PC-9 (cell line): Measurements from ENCODE around the gene UBE2H. TPM values are rescaled to one million over a fixed set of nuclear protein-coding genes. Genes with fewer than 3 reads are reported as not detected.
A peak's percentile ranks its signal among the peaks of the same experiment; 100 is the strongest.

Source experiments
- BruUV-seq: library from RNA; stranded (reverse); fragments of 400-500 nt; replicated peaks from 2 replicates; lab custom pipeline; 2021; lab: Mats Ljungman, UMichigan
- CTCF ChIA-PET: fragments of 300-600 bp; sonication (Branson Sonifier 250); formaldehyde crosslinking; loops from one replicate; lab custom pipeline; 2022; ENCODE audit warnings: antibody characterized with exemption; lab: Charles Lee
- POLR2A ChIA-PET: fragments of 300-600 bp; sonication (Branson Sonifier 250); formaldehyde crosslinking; loops from one replicate; lab custom pipeline; 2022; ENCODE audit warnings: antibody characterized with exemption; ENCODE audit not compliant: unreplicated experiment; lab: Charles Lee
- DNase-seq, 2 experiments: peaks; one replicate each; pipeline versions ENCODE4 v3.0.0 to v3.0.0-alpha.2; 2015 to 2022; ENCODE audit warnings: mixed read lengths in 1 of 2
- H2AFZ ChIP-seq: fragments of 200-600 bp; sonication (generic); 2 replicates; pipeline ENCODE4 v1.8.1; 2017; ENCODE audit warnings: antibody characterized with exemption
- H3F3A ChIP-seq: fragments of 200-600 bp; sonication (generic); 2 replicates; pipeline ENCODE4 v1.8.1; 2017; ENCODE audit warnings: antibody characterized with exemption, mild to moderate bottlenecking, low read depth; ENCODE audit not compliant: insufficient read depth
- H3K27ac ChIP-seq: fragments of 200-600 bp; sonication (generic); 2 replicates; pipeline ENCODE4 v1.6.1; 2016; ENCODE audit warnings: mixed run types
- H3K27me3 ChIP-seq: fragments of 200-600 bp; sonication (generic); 2 replicates; pipeline ENCODE4 v1.6.1; 2016; ENCODE audit warnings: low read depth, mixed run types; ENCODE audit not compliant: insufficient read depth
- H3K36me3 ChIP-seq: fragments of 200-600 bp; sonication (generic); 2 replicates; pipeline ENCODE4 v1.6.1; 2016; ENCODE audit warnings: low read depth, mixed run types
- H3K4me1 ChIP-seq: fragments of 200-600 bp; sonication (generic); replicated peaks from 2 replicates; pipeline ENCODE4 v1.6.1; 2016; ENCODE audit warnings: mixed run types; ENCODE audit not compliant: insufficient read depth
- H3K4me2 ChIP-seq: fragments of 200-600 bp; sonication (generic); 2 replicates; pipeline ENCODE4 v1.6.1; 2017; ENCODE audit warnings: mixed run types
- H3K4me3 ChIP-seq: fragments of 200-600 bp; sonication (generic); 2 replicates; pipeline ENCODE4 v1.6.1; 2016; ENCODE audit warnings: mixed run types
- H3K79me2 ChIP-seq: fragments of 200-600 bp; sonication (generic); 2 replicates; pipeline ENCODE4 v1.6.1; 2017; ENCODE audit warnings: low read depth, mixed run types
- H3K9me2 ChIP-seq: fragments of 200-600 bp; sonication (generic); 2 replicates; pipeline ENCODE4 v1.8.1; 2017; ENCODE audit warnings: mild to moderate bottlenecking; ENCODE audit not compliant: insufficient read depth
- H3K9me3 ChIP-seq: fragments of 200-600 bp; sonication (generic); 2 replicates; pipeline ENCODE4 v1.8.1; 2016; ENCODE audit warnings: low read depth; ENCODE audit not compliant: insufficient read depth
- H4K20me1 ChIP-seq: fragments of 200-600 bp; sonication (generic); 2 replicates; pipeline ENCODE4 v1.8.1; 2017; ENCODE audit not compliant: insufficient read depth
- EZH2 ChIP-seq: fragments of 200-600 bp; sonication (generic); IDR thresholded peaks from 2 replicates; pipeline ENCODE4 v1.8.0; 2017; ENCODE audit warnings: antibody characterized with exemption, low read depth
- intact Hi-C: fragments of 100-400 bp; cut with micrococcal nuclease; formaldehyde crosslinking; loops from one replicate; pipeline ENCODE4 v1.10.0; 2022; ENCODE audit not compliant: unreplicated experiment
- total RNA-seq: library from RNA; stranded (reverse); gene quantifications from 2 replicates; pipeline ENCODE4 v1.2.3, GENCODE V29; 2021
- TF ChIP-seq, protein P1 (sequence below): fragments of 200-600 bp; sonication (generic); conservative IDR thresholded peaks from 2 replicates; pipeline ENCODE4 v1.6.1; 2017; ENCODE audit warnings: mixed run types, antibody characterized with exemption, mild to moderate bottlenecking, moderate library complexity

The UBE2H gene
- total RNA-seq, 1 experiment from 2014 or later: 211 TPM

DNA sequence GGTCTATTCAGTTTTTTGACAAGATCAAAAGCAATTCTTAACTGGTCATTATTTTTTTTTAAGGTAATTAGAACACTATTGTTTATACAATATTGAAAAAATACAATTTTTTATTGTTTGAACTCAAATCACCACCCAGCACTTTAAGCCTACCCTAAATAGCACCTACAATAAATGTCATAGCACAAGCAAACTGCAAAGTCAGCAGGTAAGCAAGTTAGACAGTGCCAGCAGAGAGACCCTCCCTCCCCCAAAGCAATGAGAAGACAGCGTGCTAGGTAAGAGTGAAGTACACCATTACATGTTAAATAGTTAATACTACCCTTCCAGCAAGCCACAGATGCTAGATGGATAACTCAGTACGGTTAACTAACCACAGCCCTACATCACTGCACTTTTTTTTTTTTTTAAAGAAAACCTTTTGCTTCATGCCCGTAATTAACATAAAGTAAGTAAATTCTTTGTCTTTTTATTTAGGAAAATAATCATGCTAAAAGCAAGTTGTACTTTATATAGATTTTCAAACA is 120.0 kb downstream of the UBE2H start:
- Histone ChIP-seq H2AFZ (no peak overlapping the region), H3K4me1 (peaks cover 26% of the 10 kb centered on the region), H3K27me3 (no peaks in the 10 kb centered on the region), H4K20me1 (no peaks in the 10 kb centered on the region), H3K9me2 (no peaks in the 10 kb centered on the region), H3K36me3 (peaks cover 27% of the 10 kb centered on the region; the same call in 1 of the 2 replicates), H3K79me2 (no peaks in the 10 kb centered on the region), H3K9me3 (no peaks in the 10 kb centered on the region), H3F3A (peaks cover 44% of the 10 kb centered on the region), H3K4me3 (no peak overlapping the region), H3K4me2 (no peak overlapping the region), H3K27ac (peak overlapping the region; percentile 90; the same call in 1 of the 2 replicates)
- no peak for DNase-seq
- BruUV-seq: no TSS peak
- intact Hi-C loops: no loop called here
- TF ChIP-seq EZH2: no peak
- TF ChIP-seq, protein P1, sequence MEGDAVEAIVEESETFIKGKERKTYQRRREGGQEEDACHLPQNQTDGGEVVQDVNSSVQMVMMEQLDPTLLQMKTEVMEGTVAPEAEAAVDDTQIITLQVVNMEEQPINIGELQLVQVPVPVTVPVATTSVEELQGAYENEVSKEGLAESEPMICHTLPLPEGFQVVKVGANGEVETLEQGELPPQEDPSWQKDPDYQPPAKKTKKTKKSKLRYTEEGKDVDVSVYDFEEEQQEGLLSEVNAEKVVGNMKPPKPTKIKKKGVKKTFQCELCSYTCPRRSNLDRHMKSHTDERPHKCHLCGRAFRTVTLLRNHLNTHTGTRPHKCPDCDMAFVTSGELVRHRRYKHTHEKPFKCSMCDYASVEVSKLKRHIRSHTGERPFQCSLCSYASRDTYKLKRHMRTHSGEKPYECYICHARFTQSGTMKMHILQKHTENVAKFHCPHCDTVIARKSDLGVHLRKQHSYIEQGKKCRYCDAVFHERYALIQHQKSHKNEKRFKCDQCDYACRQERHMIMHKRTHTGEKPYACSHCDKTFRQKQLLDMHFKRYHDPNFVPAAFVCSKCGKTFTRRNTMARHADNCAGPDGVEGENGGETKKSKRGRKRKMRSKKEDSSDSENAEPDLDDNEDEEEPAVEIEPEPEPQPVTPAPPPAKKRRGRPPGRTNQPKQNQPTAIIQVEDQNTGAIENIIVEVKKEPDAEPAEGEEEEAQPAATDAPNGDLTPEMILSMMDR: no peak
- ChIA-PET CTCF (no interaction called here), POLR2A (interaction anchor here (0.6 kb wide), 1 partner anchor 403 kb away, joined by 7 read pairs; no protein-coding TSS in a partner anchor)

DNA sequence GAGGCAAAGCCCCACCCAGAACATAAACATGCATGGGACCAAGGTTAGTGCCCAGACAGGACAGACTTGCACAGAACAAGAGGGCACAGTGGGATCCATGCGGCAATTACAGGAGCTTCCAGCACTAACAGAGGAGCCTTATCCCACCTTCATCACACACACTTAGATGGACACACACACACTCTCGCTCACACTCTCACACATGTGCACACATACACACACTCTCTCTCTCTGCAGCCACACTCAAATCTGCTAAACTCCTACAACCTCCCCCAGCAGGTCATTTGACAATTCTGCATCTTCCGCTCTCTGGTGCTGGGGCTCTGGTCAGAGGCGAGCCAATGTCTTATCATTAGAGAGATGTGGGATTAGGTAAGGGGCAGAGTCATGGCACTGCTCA is 120.5 kb downstream of the UBE2H start:
- Histone ChIP-seq H4K20me1 (no peaks in the 10 kb centered on the region), H3K4me1 (peaks cover 26% of the 10 kb centered on the region), H2AFZ (no peak overlapping the region), H3K36me3 (peaks cover 26% of the 10 kb centered on the region; the same call in 1 of the 2 replicates), H3K9me3 (no peaks in the 10 kb centered on the region), H3K4me3 (no peak overlapping the region), H3K4me2 (no peak overlapping the region), H3K27me3 (no peaks in the 10 kb centered on the region), H3K79me2 (no peaks in the 10 kb centered on the region), H3K9me2 (no peaks in the 10 kb centered on the region), H3K27ac (peak overlapping the region; percentile 90), H3F3A (peaks cover 49% of the 10 kb centered on the region)
- DNase-seq: no peak
- ChIA-PET POLR2A (no interaction called here), CTCF (no interaction called here)
- intact Hi-C loops: no loop called here
- TF ChIP-seq, protein P1: no peak
- TF ChIP-seq EZH2: no peak
- no TSS peak for BruUV-seq

DNA sequence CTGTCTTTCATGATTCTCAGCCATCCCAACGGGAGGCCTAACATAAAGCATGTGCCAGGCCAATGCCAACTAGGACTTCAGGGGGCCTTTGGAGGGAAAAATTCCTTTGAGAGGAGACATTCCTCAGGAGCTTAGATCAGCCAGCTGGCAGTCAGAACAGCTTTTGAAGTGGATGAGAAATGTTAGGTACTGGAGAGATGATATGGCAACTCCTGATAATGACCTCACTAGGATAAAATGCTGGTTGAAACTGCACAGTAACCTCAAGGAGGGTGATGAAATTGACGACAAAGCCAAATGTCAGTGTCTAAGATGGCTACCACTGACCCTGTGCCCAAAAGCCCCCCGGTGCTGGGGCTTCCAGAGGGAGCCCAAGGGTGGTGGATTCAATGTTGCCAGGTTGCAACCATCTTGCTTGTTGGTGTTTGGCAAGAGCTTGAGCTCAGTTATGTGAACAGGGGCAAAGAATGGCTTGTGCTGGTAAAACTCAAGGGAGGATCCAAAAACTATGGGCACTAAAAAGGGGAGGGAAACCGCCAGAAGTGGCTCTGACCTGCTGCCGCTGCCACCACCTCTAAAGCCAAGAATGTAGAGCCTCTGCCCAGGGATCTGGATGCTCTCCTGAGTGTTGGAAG is 121.2 kb downstream of the UBE2H start:
- Histone ChIP-seq H2AFZ (no peak overlapping the region), H3F3A (peaks cover 56% of the 10 kb centered on the region), H3K9me2 (no peaks in the 10 kb centered on the region), H3K4me2 (0 out of 2 replicates have a peak overlapping the region, but pooled peaks have one; percentile 9), H3K27ac (peak overlapping the region; percentile 90), H4K20me1 (no peaks in the 10 kb centered on the region), H3K79me2 (no peaks in the 10 kb centered on the region), H3K4me1 (peaks cover 29% of the 10 kb centered on the region), H3K4me3 (no peak overlapping the region), H3K27me3 (no peaks in the 10 kb centered on the region), H3K36me3 (peaks cover 21% of the 10 kb centered on the region; the same call in 1 of the 2 replicates), H3K9me3 (no peaks in the 10 kb centered on the region)
- intact Hi-C loops: loop anchor here (1.0 to 2.0 kb wide), 3 partner anchors 117 to 607 kb away; partner anchors contain the start of gene AHCYL2
- TF ChIP-seq, protein P1: no peak
- ChIA-PET CTCF (interaction anchor here (0.6 kb wide), 1 partner anchor 232 kb away, joined by 3 read pairs; no protein-coding TSS in a partner anchor), POLR2A (interaction anchor here (0.6 to 1.2 kb wide), 4 partner anchors 14 to 931 kb away, joined by 3 to 7 read pairs (median 4); no protein-coding TSS in a partner anchor)
- no TSS peak for BruUV-seq
- DNase-seq: peak; percentile 59 to 87
